Activated T-cell treated with anti-CD3 and anti-CD28 coated beads, Interleukin-2, amount 50 U/mL, for 1 hour (primary cell): ENCODE data around the gene FAS.

Experiments used
- DNase-seq: peaks from one replicate; pipeline ENCODE4 v3.0.0-alpha.2; 2020

Gene FAS

DNA sequence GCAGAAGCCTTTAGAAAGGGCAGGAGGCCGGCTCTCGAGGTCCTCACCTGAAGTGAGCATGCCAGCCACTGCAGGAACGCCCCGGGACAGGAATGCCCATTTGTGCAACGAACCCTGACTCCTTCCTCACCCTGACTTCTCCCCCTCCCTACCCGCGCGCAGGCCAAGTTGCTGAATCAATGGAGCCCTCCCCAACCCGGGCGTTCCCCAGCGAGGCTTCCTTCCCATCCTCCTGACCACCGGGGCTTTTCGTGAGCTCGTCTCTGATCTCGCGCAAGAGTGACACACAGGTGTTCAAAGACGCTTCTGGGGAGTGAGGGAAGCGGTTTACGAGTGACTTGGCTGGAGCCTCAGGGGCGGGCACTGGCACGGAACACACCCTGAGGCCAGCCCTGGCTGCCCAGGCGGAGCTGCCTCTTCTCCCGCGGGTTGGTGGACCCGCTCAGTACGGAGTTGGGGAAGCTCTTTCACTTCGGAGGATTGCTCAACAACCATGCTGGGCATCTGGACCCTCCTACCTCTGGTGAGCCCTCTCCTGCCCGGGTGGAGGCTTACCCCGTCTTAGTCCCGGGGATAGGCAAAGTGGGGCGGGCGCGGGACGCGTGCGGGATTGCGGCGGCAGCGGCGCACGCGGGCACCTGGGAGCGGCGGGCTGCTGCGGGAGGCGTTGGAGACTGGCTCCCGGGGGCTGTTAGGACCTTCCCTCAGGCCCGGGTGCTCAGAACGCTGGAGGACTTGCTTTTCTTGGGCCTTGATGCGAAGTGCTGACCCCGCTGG is at the start of gene FAS:
Gene FAS, plus strand, starts transcription at position 415 of the 777 bp plus-strand sequence. Its CDS starts 79 bp downstream, at position 494.
- DNase-seq = peak; percentile 76

DNA sequence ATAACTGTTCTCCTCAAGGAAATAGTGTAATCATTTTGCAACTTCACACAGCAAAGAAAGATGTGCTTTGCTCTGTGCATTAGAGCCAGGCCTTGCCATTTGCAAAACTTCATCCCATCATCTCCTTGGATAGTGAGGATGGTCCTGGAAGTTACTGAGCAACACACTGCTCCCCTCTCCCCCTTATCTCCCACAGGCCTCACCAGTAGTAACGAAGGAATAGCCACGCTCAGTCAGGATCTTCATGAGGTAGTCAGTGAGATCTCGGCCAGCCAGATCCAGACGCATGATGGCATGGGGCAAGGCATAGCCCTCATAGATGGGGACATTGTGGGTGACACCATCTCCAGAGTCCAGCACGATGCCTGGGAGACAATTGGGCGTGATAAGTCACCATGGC is 49.6 kb upstream of the FAS start:
- no peak for DNase-seq

DNA sequence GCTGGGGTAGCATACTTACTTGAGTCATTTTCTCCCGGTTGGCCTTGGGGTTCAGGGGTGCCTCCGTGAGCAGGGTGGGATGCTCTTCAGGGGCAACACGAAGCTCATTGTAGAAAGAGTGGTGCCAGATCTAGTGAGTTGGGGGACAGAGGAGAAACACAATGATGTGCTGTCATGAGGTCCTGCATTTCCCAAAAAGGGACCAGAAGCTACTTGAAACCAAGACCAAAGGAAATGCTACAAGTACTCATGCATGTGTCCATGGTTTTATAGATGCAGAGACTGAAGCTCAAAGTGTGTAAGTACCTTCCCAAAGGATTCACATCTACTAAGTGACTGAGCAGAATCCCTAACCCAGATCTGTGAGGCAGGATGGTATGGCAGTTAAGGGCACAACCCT is 46.8 kb upstream of the FAS start:
- no peak for DNase-seq

DNA sequence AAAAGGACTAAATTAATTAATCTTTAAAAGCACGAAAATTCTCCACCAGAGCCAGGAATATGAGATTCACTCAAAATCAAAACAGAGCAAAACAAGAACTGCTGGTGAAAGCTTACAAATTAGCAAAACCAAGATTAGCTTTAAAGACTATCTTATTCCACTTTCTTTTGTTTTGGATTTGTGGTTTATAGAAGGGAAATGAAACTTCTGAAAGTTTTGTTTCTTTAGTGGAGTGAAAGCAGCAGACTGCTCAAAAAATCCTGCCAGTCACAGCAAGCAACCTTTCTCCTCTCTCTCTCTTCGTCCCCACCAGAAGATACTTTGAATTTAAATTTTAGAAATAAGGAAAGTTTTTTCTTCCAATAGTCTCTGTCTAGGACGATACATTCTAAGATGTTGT is 45.8 kb upstream of the FAS start:
- DNase-seq = no peak

DNA sequence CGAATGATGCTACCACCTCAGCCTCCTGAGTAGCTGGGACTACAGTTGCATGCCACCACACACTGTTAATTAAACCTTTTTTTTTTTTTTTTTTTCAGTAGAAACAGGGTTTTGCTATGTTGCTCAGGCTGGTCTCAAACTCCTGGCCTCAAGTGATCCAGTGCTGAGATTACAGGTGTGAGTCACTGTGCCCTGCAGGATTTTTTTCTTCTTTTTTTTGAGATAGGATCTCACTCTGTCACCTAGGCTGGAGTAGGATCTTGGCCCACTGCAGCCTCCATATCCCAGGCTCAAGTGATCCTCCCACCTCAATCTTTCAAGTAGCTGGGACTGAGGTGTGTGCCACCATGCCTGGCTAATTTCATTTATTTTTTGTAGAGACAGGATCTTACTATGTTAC is 44.4 kb upstream of the FAS start:
- DNase-seq = no peak

DNA sequence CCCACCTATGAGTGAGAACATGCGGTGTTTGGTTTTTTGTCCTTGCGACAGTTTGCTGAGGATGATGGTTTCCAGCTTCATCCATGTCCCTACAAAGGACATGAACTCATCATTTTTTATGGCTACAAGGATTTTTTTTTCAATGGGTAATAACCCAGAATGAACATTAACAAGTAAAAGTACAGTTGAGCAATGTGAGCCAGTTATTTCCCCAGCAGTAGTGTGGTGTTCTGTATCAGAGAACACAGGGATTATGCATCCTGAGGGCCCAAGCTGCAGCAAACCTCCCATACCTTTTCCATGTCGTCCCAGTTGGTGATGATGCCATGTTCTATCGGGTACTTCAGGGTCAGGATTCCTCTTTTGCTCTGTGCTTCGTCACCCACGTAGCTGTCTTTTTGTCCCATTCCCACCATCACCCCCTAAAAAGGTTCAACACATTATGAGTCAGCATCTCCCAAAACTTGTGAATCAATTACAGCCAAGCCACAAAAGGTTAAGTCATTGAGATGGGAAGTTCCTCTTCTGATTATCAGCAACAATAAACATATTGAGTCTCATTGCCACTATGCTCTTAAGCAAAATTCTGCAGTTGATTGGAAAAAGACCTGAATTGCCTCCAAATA is 43.5 kb upstream of the FAS start:
- no peak for DNase-seq

DNA sequence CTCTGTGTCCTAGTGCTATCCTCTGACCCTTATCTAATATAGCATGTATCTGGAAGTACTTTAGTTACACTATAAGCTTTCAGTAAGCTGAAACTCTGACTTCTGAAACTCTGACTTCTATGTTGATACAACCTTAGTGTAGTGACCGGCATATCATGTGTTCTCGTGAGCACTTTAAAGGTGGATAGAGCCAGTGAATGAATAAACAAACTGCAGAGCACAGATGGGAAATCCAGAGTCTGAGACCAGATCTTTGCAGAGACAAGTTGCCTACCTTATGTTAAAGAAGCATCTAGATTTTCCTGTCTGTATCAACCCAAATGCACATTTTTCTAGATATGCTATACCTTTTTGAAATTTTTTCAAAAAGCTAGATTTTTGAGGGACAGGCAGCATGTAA is 41.5 kb upstream of the FAS start:
- DNase-seq = no peak

DNA sequence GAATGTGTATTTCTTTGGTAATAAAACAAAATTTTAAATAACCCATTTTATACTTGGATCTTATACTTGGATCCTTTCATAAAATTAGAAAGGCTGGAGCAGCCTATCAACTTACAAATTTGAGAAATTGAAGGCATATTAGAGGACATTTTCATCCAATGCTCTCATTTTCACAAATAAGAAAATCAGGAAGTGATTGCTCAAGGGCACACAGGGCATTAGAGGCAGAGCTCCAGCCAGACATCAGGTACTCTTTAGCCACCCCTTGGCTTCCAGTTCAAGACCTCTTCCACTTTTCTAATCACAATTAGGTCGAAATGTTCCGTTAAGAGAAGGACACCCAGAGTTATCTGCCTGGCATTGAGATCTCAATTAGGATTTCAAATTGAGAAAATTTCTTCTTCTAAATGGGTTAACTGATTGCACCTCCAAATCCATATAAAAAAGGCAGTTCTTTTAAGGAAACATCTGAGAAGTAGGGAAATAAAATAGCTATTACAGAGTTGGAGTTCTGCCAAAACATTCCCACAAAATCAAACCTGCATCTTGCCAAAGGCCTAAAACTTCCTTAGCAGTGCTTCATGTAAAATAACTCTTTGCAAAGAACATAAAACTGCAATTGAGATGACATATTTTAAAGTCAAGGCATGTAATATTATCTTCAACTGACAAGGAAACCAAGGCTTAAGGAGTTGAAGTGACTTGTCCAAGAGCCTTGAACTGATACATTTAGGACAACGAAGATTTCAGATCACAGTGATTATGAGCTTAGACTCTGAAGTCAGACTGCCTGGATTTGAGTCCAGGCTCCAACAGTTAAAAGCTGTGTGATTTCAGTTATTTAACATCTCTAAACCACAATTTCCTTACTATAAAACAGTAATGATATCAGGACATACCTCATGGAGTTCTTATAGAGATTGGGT is 40.4 kb upstream of the FAS start:
- DNase-seq = no peak

DNA sequence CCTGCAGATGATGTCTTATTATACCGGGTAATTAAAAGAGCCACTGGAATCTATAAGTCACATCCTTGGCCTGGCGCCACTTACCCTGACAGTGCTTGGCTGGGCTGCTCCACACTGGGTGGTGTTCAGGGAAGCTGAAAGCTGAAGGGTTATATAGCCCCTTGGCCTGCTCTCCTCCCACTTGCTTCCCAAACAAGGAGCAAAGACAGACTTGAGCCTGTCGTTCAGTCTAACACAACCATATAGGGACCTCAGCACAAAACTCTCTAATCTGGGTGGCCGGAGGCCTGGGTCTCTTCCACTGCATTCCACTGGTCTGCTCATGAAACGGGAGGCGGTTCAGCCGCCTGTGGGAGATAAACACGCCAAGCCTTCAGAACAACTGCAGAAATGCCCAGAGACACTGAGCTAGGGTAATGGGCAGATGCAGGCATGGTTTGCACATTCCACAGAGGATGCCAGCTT is 37.9 kb upstream of the FAS start, which contains the start of gene ACTA2:
Gene ACTA2, minus strand, starts transcription at position 127 of the 465 bp plus-strand sequence. CDS start 3,843 bp downstream, outside the sequence.
- no peak for DNase-seq

DNA sequence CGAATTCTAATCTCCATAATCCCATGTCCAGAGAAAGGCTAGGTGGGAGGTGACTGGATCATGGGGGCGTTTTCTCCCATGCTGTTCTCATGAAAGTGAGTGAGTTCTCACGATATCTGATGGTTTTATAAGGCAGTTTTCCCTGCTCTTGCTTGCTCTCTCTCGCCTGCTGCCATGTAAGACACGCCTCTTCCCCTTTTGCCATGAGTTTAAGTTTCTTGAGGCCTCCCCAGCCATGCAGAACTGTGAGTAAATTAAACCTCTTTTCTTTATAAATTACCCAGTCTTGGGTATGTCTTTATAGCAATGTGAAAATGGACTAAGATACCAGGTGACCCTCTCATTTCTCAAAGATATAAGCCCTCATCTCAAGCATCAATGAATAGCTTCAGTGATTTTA is 36.9 kb upstream of the FAS start:
- no peak for DNase-seq

DNA sequence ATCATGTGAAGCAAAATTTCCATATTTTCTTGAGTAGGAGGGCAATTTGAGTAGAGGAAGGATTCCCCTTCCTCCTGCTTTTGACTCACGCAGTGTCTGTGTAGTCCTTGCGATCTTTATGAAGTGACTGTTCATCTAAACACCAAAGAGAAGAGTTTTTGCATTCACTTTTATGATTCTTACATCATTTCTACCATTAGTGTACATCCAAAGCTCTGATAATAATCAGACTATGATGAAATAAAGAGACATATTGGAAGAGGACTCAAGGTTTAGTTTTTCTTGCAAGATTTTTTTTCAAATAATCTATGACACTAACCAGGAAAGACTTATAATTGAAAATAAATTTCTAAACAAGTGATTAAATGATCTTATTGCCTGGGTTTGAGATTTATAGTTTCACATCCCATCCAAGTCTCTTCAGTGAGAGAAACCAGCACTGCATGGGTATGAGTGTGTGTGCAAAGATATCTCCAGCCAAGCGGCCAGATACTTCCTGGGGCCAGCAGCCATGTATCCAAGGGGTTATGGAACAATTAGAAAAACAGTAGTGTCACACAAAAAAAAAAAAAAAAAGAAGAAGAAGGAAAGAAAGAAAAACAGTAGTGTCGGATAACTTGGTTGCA is 36.0 kb upstream of the FAS start:
- no peak for DNase-seq

DNA sequence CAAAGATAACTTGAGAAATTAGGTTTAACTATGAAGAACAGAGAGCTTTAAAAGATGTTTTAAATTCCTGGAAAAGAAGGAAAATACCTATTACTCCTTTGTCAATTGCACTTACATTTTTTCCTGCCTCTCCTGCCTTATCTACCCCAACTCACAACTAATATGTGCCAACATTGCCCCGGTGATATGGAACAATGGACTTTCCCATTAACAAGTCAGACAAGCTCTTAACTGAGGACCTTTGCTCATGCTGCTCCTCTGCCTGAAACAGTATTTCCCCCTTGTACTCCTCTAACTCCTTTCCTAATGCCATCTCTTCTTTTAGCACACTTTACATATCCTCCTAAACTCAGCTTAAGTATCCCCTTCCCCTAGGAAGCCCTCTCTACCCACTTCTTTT is 33.2 kb upstream of the FAS start:
- no peak for DNase-seq

DNA sequence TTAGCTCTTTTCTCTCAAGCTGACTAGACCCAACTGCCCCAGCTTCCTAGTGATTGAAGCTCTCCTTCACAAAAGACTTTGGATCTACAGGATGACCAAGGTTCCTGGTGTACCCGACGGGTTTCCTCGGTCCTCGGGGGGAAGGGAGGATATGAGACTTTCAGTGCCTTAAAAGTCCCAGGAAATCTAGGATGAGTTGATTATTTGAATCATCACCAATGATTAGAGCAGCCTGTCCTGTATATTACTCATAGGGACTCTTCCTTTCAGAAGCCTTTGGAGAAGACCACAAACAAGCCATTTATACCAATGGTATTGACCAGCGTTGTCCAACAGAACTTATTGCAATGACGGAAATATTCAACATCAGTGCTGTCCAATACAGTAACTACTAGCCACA is 31.9 kb upstream of the FAS start:
- no peak for DNase-seq

DNA sequence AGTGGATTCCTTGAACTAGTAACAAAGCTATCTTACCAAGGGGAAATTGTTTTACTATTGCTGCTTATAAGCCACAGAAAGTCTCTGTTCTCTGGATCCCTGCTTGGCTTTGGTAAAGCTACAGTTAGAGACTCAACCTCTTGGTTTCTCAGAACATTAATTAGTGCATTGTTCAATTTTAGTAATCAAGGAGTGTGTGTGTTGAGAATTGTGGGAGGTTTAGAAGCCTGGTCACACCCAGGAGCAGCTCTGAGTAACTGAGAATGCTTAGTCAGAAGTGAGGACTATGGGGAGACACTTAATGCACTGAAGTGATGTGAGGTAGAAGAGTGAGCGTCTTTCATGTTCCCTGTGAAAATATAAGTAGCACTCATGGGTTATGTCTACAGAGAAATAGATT is 29.8 kb upstream of the FAS start:
- DNase-seq = no peak

DNA sequence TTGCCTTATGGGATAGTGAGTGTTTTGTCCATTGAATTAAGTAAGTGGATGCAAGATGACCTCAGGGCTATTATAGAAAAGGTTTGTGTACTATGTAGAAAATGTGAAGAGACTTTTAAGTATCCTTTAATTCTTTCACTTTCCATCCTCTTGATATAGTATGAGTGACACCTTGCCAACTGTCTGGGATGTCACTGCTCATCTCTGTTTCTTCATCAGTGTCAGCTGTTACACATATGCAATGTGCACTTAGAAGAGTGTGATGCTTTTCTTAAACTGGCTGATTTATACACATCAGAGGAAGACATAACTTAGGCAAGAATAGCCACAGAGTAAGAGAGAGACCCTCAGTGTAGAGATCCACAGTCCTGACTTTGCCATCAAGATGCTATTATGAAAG is 29.3 kb upstream of the FAS start:
- no peak for DNase-seq

DNA sequence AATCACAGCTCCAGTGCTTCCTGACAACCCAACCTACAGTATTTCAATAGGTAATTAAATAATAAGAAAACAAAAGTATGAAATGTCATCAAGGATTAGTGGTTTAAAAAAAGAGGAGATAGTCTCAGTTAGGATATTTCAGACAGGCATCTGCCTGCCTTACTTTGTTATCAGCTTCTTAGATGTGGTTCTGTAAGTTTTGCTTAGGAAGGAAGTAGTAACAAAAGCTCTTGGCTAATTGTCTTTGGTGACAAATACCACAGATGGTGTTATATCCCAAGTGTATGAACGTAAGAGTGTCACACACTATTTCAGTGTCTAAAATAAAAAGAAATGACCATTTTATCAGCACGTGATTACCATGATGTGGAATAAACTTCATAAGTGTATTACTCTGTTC is 28.3 kb upstream of the FAS start:
- no peak for DNase-seq

DNA sequence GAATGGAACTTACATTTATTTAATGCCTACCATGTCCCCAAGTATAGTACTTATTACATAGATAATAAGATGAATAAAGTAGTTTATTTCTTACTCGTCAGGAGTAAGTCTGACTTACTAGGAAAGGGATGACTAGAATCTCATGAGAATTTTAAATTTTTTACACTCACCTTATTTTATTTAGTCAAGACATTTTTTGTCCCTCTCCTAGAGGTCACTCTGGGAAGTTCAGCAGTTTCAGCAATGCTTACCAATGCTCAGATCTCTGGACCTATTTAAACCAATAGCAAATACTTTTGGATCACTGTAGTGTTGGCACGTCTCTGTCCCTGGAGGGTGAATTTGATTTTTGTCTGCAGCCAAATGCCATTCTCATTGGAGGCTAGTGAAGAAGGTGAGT is 27.3 kb upstream of the FAS start:
- DNase-seq = no peak

DNA sequence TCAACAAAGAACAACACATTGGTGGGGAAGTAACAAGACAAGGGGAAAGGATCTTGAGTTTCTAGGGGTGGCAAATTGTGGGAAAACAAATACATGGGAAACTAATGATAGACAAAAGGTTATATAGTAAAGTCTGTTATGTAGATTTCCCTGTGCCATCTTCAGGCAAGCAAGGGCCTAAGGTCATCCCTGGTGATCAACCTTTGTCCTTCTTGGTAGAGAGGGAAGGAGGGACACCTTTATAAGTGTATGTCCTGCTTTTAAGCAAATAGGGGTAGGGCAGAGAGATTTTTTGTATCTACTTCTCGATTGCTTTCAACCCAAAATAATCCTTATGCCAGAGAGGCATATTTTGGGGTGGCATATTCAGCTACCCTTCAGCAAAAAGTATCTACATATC is 26.2 kb upstream of the FAS start:
- no peak for DNase-seq

DNA sequence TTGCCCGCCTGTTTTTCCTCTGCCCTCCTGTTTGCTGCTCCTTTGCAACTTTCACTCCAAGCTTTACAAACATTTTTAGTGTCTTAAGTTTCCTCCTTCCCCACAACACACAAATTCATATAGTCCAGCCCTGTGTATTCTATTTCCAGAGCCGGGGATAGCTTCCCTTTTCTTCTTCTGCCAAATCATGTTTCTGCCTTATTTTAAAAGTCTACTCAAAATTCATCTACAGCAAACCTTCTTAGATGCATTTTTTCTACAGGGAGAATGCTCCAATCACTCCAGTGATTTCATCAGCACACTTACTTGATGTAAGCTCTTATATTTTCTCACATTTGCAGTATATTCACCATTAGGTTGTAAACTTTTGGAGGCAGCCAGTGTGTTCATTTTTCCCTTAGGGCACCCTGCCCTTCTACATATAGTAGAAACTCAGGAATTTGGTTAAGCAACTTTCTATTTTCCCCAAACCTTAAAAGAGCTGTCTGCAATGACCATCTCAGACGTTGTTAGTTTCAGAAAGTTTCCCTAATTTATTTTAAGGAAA is 25.7 kb upstream of the FAS start:
- no peak for DNase-seq

DNA sequence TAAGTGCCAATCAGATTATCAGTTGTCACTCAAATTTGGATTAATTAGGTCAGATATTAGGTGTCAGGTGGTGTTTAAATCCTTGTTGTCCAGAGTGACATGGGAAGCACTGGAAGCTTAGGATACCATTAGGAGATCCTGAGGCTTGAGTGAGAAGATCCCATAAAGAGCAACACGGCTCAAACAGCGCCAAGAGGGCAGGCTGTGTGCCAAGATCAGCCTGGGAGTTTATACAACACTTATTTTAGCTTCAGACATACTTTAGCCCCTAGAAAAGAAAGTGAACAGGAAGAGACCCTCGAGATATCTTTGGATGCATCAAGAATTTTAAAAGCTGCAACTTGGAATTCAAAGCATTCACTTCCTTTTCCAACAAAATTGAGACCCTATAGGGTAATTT is 23.8 kb upstream of the FAS start:
- no peak for DNase-seq

DNA sequence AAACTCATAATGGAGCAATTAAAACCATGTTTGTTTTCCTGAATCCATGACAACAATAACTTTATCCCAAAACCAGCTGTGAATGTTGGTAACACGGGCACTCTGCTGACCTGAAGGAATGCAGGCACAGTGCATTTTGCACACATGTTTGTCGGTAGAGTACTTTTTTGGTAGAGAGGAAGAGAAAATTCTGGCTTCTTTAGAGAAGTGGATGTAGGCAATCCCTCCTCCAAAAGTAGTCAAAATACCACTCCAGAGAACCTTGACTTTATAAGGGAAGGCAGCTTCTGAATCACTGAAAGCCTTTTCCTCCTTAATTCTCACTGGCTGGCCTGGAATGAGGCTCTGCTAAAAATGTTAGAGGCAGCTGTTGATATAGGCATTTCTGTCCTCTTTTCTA is 22.2 kb upstream of the FAS start:
- DNase-seq = no peak

DNA sequence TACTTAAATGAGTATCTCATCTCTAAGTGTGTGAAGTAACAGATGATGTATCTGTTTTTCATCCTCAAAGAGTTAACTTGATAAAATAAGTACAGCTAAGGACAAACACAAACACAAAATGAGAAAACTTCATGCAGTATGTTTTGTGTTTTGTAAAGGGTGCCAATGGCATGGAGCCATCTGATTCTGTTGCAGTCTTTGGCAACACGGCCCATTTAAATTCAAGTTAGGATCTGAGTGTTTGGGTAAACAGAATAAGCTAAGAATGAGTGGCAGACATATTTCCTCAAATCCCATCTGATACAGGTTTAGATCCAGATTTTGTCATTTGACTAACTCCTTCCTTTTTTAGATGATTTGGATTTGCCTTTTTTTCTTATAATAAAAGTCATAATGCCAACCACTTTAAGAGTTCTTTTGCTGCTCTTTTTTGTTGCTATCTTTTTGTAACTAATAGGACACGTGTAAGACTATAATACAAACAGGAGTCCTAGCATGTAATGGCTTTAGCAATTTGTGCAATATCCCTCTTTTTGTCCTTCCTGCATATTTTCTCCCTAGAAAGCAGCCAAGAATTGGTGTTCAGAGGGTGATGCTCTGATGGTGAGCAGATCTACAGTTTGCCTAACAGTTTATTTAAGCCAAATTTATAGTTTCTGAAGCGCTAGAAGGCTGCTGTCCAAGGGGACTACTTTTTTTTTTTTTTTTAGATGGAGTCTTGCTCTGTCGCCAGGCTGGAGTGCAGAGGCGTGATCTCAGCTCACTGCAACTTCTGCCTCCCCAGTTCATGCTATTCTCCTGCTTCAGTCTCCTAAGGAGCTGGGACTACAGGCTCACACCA is 19.2 kb upstream of the FAS start:
- DNase-seq = no peak
